RWPE1 (cell line): ENCODE data around the gene KIF1B.

Source experiments
- CTCF ChIA-PET: fragments of 350-600 bp; sonication (Branson Sonifier 250); formaldehyde crosslinking; extraction: SDS; loops from one replicate; lab custom pipeline; 2021; lab: Yijun Ruan, JAX
- POLR2A ChIA-PET: fragments of 400-600 bp; formaldehyde crosslinking; extraction: SDS; loops from one replicate; lab custom pipeline; 2020; ENCODE audit warnings: antibody characterized with exemption; ENCODE audit not compliant: low non-redundant PET; lab: Yijun Ruan, JAX
- DNase-seq: peaks from one replicate; pipeline ENCODE4 v3.0.0; 2012; ENCODE audit warnings: low spot score
- H3K27ac ChIP-seq: fragments of 450-650 bp; 2 replicates; pipeline ENCODE4 v1.5.1; 2017
- TF ChIP-seq, protein P1 (sequence below): fragments of 450-650 bp; conservative IDR thresholded peaks from 2 replicates; pipeline ENCODE4 v1.5.1; 2017; ENCODE audit warnings: low read depth, mild to moderate bottlenecking

Gene KIF1B

DNA sequence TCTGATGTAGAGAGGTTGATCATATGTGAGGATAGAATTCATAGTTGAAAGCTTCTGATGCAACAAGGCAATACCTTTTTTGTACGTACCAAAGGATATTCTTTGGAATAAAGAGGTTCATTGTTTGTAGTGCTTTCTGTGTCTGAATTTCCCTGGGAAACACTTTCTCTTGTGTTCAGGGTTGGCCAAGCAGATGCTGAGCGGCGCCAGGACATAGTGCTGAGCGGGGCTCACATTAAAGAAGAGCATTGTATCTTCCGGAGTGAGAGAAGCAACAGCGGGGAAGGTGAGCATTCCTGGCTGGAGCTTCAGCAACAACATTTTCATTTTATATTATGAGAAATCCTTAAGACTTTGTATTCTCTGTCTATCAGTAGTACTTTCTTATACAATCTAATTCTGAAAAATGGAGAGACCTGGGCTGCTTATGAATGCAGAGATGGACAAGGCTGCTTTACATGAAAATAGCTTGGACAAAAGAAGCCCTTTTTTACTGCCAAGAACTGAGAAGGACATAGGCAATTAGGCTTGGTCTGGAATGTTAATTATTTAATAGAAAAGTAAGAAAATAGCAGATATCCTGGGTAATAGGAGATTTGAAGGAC lies 85.2 kb downstream of the KIF1B start:
- TF ChIP-seq, protein P1, sequence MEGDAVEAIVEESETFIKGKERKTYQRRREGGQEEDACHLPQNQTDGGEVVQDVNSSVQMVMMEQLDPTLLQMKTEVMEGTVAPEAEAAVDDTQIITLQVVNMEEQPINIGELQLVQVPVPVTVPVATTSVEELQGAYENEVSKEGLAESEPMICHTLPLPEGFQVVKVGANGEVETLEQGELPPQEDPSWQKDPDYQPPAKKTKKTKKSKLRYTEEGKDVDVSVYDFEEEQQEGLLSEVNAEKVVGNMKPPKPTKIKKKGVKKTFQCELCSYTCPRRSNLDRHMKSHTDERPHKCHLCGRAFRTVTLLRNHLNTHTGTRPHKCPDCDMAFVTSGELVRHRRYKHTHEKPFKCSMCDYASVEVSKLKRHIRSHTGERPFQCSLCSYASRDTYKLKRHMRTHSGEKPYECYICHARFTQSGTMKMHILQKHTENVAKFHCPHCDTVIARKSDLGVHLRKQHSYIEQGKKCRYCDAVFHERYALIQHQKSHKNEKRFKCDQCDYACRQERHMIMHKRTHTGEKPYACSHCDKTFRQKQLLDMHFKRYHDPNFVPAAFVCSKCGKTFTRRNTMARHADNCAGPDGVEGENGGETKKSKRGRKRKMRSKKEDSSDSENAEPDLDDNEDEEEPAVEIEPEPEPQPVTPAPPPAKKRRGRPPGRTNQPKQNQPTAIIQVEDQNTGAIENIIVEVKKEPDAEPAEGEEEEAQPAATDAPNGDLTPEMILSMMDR = no peak
- DNase-seq = no peak
- CTCF ChIA-PET = interaction anchor here (0.6 kb wide), 1 partner anchor 357 kb away, joined by 3 read pairs; no protein-coding TSS in a partner anchor
- no peak overlapping the region for H3K27ac ChIP-seq
- POLR2A ChIA-PET = no interaction called here

DNA sequence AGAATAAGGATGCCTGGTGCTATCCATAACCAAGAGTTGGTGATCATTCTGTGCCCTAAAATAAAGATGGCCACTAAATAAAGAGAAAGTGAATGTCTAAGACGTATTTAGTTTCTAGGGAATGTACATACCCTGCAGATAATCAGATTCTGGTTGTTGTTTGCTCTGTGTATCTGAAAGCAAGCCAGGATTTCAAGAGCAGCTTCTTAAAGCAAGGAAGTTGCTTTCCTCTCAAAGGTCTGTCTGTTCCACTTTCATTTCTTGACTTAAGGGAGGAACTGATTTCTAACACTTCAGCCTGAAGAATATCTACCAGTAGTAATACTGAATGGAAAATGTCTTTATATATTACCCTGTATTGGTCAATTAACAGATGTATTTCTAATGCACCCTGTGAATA lies 88.8 kb downstream of the KIF1B start:
- no peak overlapping the region for H3K27ac ChIP-seq
- TF ChIP-seq, protein P1 = no peak
- CTCF ChIA-PET = no interaction called here
- POLR2A ChIA-PET = no interaction called here
- DNase-seq = no peak

DNA sequence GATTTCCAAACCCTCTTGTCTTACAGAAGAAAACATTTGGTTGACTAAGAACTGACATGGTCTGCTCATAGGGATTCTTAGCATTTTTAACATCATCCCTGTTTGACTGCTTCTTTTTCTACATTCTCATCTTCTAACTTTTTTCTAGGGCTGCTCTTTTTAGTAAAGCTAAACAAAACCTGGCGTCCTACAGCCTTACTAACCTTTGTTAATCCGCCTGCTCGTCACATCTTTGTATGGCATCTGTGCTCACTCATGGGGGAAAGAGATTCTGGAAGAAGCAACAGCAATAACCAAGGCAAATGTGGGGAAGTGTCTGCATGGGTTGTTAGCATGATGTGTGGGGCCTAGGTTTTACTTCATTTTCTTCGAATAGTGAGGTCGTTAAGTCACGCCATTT lies 92.0 kb downstream of the KIF1B start:
- TF ChIP-seq, protein P1 = no peak
- no peak overlapping the region for H3K27ac ChIP-seq
- ChIA-PET POLR2A (no interaction called here), CTCF (no interaction called here)
- DNase-seq = no peak

DNA sequence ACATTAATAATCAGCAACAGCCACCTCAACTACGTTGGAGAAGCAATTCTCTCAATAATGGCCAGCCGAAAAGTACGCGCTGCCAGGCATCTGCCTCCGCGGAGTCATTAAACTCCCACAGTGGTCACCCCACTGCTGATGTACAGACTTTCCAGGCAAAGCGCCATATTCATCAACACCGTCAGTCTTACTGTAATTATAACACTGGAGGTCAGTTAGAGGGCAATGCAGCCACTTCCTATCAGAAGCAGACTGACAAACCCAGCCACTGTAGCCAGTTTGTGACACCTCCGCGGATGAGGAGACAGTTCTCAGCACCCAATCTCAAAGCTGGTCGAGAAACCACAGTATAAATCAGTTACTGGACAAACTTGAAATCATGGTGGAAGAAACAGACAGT lies 93.9 kb downstream of the KIF1B start:
- H3K27ac ChIP-seq = no peak overlapping the region
- no peak for DNase-seq
- ChIA-PET CTCF (no interaction called here), POLR2A (no interaction called here)
- TF ChIP-seq, protein P1 = no peak

DNA sequence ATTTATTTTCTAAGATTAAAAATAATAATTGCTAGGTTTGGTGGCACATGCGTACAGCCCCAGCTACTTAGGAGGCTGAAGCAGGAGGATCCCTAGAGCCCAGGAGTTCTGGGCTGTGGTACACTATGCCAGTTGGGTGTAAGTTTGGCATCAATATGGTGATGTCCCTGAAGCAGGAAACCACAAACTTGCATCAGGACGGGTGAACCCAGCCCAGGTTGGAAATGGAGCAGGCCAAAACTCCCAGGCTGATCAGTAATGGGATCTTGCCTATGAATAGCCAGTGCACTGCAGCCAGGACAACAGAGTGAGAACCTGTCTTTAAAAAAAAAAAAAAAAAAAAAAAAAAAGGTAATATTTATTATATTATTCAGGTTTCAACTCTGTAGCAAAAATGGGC lies 96.1 kb downstream of the KIF1B start:
- H3K27ac ChIP-seq = no peak overlapping the region
- no peak for DNase-seq
- ChIA-PET CTCF (interaction anchor here (0.6 kb wide), 1 partner anchor 493 kb away, joined by 3 read pairs; no protein-coding TSS in a partner anchor), POLR2A (no interaction called here)
- TF ChIP-seq, protein P1 = no peak

DNA sequence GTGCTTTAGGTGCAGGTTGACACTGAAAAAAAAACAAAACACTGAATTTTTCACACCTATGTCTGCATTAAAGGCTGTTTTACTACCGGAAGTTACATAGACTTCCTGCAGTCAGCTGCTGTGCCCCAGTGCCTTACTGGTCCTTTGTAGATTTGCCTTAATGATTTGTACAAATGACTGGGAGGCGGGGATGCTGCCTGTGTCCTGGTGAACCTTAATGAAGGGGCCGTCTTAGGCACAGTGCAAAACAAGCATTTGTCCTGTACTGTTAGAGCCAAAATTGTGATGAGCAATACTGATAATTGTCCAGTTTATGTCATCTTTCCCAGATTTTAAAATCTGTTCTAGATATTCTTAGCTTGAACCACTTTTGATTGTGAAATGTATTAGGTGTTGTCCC lies 97.6 kb downstream of the KIF1B start:
- TF ChIP-seq, protein P1 = no peak
- ChIA-PET CTCF (no interaction called here), POLR2A (no interaction called here)
- no peak overlapping the region for H3K27ac ChIP-seq
- DNase-seq = no peak
